ENCODE data around the gene CEP152.

The CEP152 gene

GRCh38 chr15:48784756-48785155, 26.1 kb downstream of the CEP152 start:
- H3K27me3 ChIP-seq (ENCODE audit: low read depth, low read length), result no peaks in the 10 kb centered on the region
- H4K20me1 ChIP-seq (ENCODE audit: insufficient read depth, low read length), result no peaks in the 10 kb centered on the region
- no peak for TF ChIP-seq EZH2phosphoT487 (IDR thresholded peaks at IDR 0.05; ENCODE audit: low read depth)
- TF ChIP-seq CTCF (IDR thresholded peaks at IDR 0.05; ENCODE audit: low read depth, low read length), result no peak
- H3K27ac ChIP-seq (ENCODE audit: low read length), result no peak overlapping the region
- peaks cover 38% of the 10 kb centered on the region for H3K36me3 ChIP-seq (replicated peaks; ENCODE audit: low read depth, low read length)
- H3K9me3 ChIP-seq (ENCODE audit: insufficient read depth, low read length), result no peaks in the 10 kb centered on the region
- no peak overlapping the region for H3K4me3 ChIP-seq (ENCODE audit: low read length)
- H3K4me2 ChIP-seq (ENCODE audit: low read length), result no peak overlapping the region
- H3K9ac ChIP-seq (ENCODE audit: low read length), result no peak overlapping the region
- H3K4me1 ChIP-seq (ENCODE audit: low read length), result no peaks in the 10 kb centered on the region
- H3K79me2 ChIP-seq (ENCODE audit: low read length), result no peaks in the 10 kb centered on the region
- H2AFZ ChIP-seq (ENCODE audit: low read depth, low read length), result no peak overlapping the region

GRCh38 chr15:48782911-48783310, 28.0 kb downstream of the CEP152 start:
- Histone ChIP-seq H4K20me1 (ENCODE audit: insufficient read depth, low read length) (no peaks in the 10 kb centered on the region), H3K4me2 (ENCODE audit: low read length) (no peak overlapping the region), H3K79me2 (ENCODE audit: low read length) (no peaks in the 10 kb centered on the region), H2AFZ (ENCODE audit: low read depth, low read length) (no peak overlapping the region), H3K27me3 (ENCODE audit: low read depth, low read length) (no peaks in the 10 kb centered on the region), H3K36me3 (replicated peaks; ENCODE audit: low read depth, low read length) (peaks cover 28% of the 10 kb centered on the region), H3K9me3 (ENCODE audit: insufficient read depth, low read length) (no peaks in the 10 kb centered on the region), H3K9ac (ENCODE audit: low read length) (no peak overlapping the region), H3K4me3 (ENCODE audit: low read length) (no peak overlapping the region), H3K4me1 (ENCODE audit: low read length) (no peaks in the 10 kb centered on the region), H3K27ac (ENCODE audit: low read length) (no peak overlapping the region)
- no peak for TF ChIP-seq CTCF (IDR thresholded peaks at IDR 0.05; ENCODE audit: low read depth, low read length)
- no peak for TF ChIP-seq EZH2phosphoT487 (IDR thresholded peaks at IDR 0.05; ENCODE audit: low read depth)

- no peak overlapping the region for H2AFZ ChIP-seq (ENCODE audit: low read depth, low read length)
- no peak overlapping the region for H3K9ac ChIP-seq (ENCODE audit: low read length)
- no peaks in the 10 kb centered on the region for H3K79me2 ChIP-seq (ENCODE audit: low read length)
- TF ChIP-seq CTCF (IDR thresholded peaks at IDR 0.05; ENCODE audit: low read depth, low read length) (no peak), EZH2phosphoT487 (IDR thresholded peaks at IDR 0.05; ENCODE audit: low read depth) (no peak)
- no peaks in the 10 kb centered on the region for H3K9me3 ChIP-seq (ENCODE audit: insufficient read depth, low read length)
- no peak overlapping the region for H3K4me2 ChIP-seq (ENCODE audit: low read length)
- no peak overlapping the region for H3K4me3 ChIP-seq (ENCODE audit: low read length)
- H3K27ac ChIP-seq (ENCODE audit: low read length), result no peak overlapping the region
- no peaks in the 10 kb centered on the region for H3K27me3 ChIP-seq (ENCODE audit: low read depth, low read length)
- H3K4me1 ChIP-seq (ENCODE audit: low read length), result no peaks in the 10 kb centered on the region
- no peaks in the 10 kb centered on the region for H4K20me1 ChIP-seq (ENCODE audit: insufficient read depth, low read length)
- H3K36me3 ChIP-seq (replicated peaks; ENCODE audit: low read depth, low read length), result peaks cover 27% of the 10 kb centered on the region
Observed at GRCh38 chr15:48781481-48782081, 29.3 kb downstream of the CEP152 start.

GRCh38 chr15:48781017-48781416, 29.9 kb downstream of the CEP152 start:
- H3K9ac ChIP-seq (ENCODE audit: low read length), result no peak overlapping the region

More at GRCh38 chr15:48781017-48781416, 29.9 kb downstream of the CEP152 start:
- no peak overlapping the region for H3K4me2 ChIP-seq (ENCODE audit: low read length)
- H4K20me1 ChIP-seq (ENCODE audit: insufficient read depth, low read length), result no peaks in the 10 kb centered on the region
- peaks cover 27% of the 10 kb centered on the region for H3K36me3 ChIP-seq (replicated peaks; ENCODE audit: low read depth, low read length)
- H3K4me3 ChIP-seq (ENCODE audit: low read length), result no peak overlapping the region
- no peaks in the 10 kb centered on the region for H3K9me3 ChIP-seq (ENCODE audit: insufficient read depth, low read length)
- no peak overlapping the region for H2AFZ ChIP-seq (ENCODE audit: low read depth, low read length)
- H3K27ac ChIP-seq (ENCODE audit: low read length), result no peak overlapping the region
- H3K79me2 ChIP-seq (ENCODE audit: low read length), result no peaks in the 10 kb centered on the region
- H3K27me3 ChIP-seq (ENCODE audit: low read depth, low read length), result no peaks in the 10 kb centered on the region
- H3K4me1 ChIP-seq (ENCODE audit: low read length), result no peaks in the 10 kb centered on the region
- TF ChIP-seq CTCF (IDR thresholded peaks at IDR 0.05; ENCODE audit: low read depth, low read length) (no peak), EZH2phosphoT487 (IDR thresholded peaks at IDR 0.05; ENCODE audit: low read depth) (no peak)
